Memory B cell (primary cell): Measurements from ENCODE around the gene POC1A.
"Not testable (repeated sequence)": the region's sequence is repeated elsewhere in the genome, so short reads cannot be mapped to it uniquely, and the experiment has no call there.

ENCODE experiments used
- ATAC-seq: fragments of 150-1000 bp; cut with Tn5 transposase; 2 replicates; pipeline ENCODE4 v1.10.0; 2021; ENCODE audit warnings: low read depth, mild to moderate bottlenecking, moderate library complexity
- DNase-seq, 2 donors: peaks; one replicate each; pipeline ENCODE4 v3.0.0; 2022; ENCODE audit warnings: low spot score in 2 of 2
- H3K27ac Mint-ChIP-seq: one replicate; pipeline ENCODE4 v1.8.0; 2022; ENCODE audit warnings: mild to moderate bottlenecking, moderate library complexity, mixed read lengths
- H3K27me3 Mint-ChIP-seq: one replicate; pipeline ENCODE4 v1.8.0; 2022; ENCODE audit warnings: mixed read lengths
- H3K36me3 Mint-ChIP-seq: one replicate; pipeline ENCODE4 v1.8.0; 2022; ENCODE audit warnings: mild to moderate bottlenecking, mixed read lengths
- H3K4me1 Mint-ChIP-seq: one replicate; pipeline ENCODE4 v1.8.0; 2022; ENCODE audit warnings: mixed read lengths
- H3K4me3 Mint-ChIP-seq: one replicate; pipeline ENCODE4 v1.8.0; 2022; ENCODE audit warnings: mild to moderate bottlenecking, moderate library complexity, mixed read lengths
- H3K9me3 Mint-ChIP-seq: one replicate; pipeline ENCODE4 v1.8.0; 2022; ENCODE audit warnings: mixed read lengths

Gene POC1A

GRCh38 chr3:52151991-52152390, 2.2 kb downstream of the POC1A start:
- H3K36me3 Mint-ChIP-seq, H3K4me3 Mint-ChIP-seq, H3K9me3 Mint-ChIP-seq, ATAC-seq, H3K27ac Mint-ChIP-seq, H3K27me3 Mint-ChIP-seq, H3K4me1 Mint-ChIP-seq, DNase-seq: not testable (repeated sequence)

GRCh38 chr3:52150860-52151259, 3.4 kb downstream of the POC1A start:
- DNase-seq = no peak
- ATAC-seq = no peak
- no peaks in the 10 kb centered on the region for H3K36me3 Mint-ChIP-seq
- no peaks in the 10 kb centered on the region for H3K27me3 Mint-ChIP-seq
- no peak overlapping the region for H3K27ac Mint-ChIP-seq
- H3K9me3 Mint-ChIP-seq = no peaks in the 10 kb centered on the region
- no peak overlapping the region for H3K4me3 Mint-ChIP-seq
- peaks cover 8% of the 10 kb centered on the region for H3K4me1 Mint-ChIP-seq

GRCh38 chr3:52150357-52150756, 3.9 kb downstream of the POC1A start:
- Mint-ChIP-seq H3K27ac (no peak overlapping the region), H3K27me3 (no peaks in the 10 kb centered on the region), H3K4me1 (peaks cover 4% of the 10 kb centered on the region), H3K9me3 (no peaks in the 10 kb centered on the region), H3K4me3 (no peak overlapping the region), H3K36me3 (no peaks in the 10 kb centered on the region)
- DNase-seq = no peak
- no peak for ATAC-seq

GRCh38 chr3:52149726-52150125, 4.5 kb downstream of the POC1A start:
- H3K4me3 Mint-ChIP-seq = no peak overlapping the region
- H3K36me3 Mint-ChIP-seq = no peaks in the 10 kb centered on the region
- DNase-seq (no peak), ATAC-seq (no peak)
- no peaks in the 10 kb centered on the region for H3K27me3 Mint-ChIP-seq
- peaks cover 2% of the 10 kb centered on the region for H3K4me1 Mint-ChIP-seq
- H3K9me3 Mint-ChIP-seq = no peaks in the 10 kb centered on the region
- H3K27ac Mint-ChIP-seq = no peak overlapping the region

GRCh38 chr3:52149021-52149420, 5.2 kb downstream of the POC1A start:
- H3K27ac Mint-ChIP-seq = no peak overlapping the region
- no peaks in the 10 kb centered on the region for H3K36me3 Mint-ChIP-seq
- H3K4me3 Mint-ChIP-seq = no peak overlapping the region
- no peak for ATAC-seq
- H3K9me3 Mint-ChIP-seq = no peaks in the 10 kb centered on the region
- DNase-seq = no peak
- H3K27me3 Mint-ChIP-seq = no peaks in the 10 kb centered on the region
- H3K4me1 Mint-ChIP-seq = peaks cover 6% of the 10 kb centered on the region

- Mint-ChIP-seq H3K36me3 (no peaks in the 10 kb centered on the region), H3K4me1 (peaks cover 5% of the 10 kb centered on the region), H3K9me3 (no peaks in the 10 kb centered on the region), H3K4me3 (no peak overlapping the region), H3K27me3 (no peaks in the 10 kb centered on the region), H3K27ac (no peak overlapping the region)
- no peak for DNase-seq
- ATAC-seq = no peak
These were observed 6.4 kb downstream of the POC1A start for GRCh38 chr3:52147804-52148203.

GRCh38 chr3:52146811-52147210, 7.4 kb downstream of the POC1A start:
- H3K27ac Mint-ChIP-seq = no peak overlapping the region
- ATAC-seq (no peak), DNase-seq (no peak)
- no peak overlapping the region for H3K4me3 Mint-ChIP-seq
- H3K4me1 Mint-ChIP-seq = peaks cover 5% of the 10 kb centered on the region
- H3K9me3 Mint-ChIP-seq = no peaks in the 10 kb centered on the region
- no peaks in the 10 kb centered on the region for H3K36me3 Mint-ChIP-seq
- no peaks in the 10 kb centered on the region for H3K27me3 Mint-ChIP-seq

- no peak for ATAC-seq
- H3K9me3 Mint-ChIP-seq = no peaks in the 10 kb centered on the region
- H3K4me1 Mint-ChIP-seq = peaks cover 5% of the 10 kb centered on the region
- no peak overlapping the region for H3K4me3 Mint-ChIP-seq
- no peaks in the 10 kb centered on the region for H3K27me3 Mint-ChIP-seq
- no peaks in the 10 kb centered on the region for H3K36me3 Mint-ChIP-seq
- no peak overlapping the region for H3K27ac Mint-ChIP-seq
- DNase-seq = no peak
These were observed 8.0 kb downstream of the POC1A start for GRCh38 chr3:52146189-52146588.

- Mint-ChIP-seq H3K36me3 (no peaks in the 10 kb centered on the region), H3K27ac (no peak overlapping the region), H3K4me3 (no peak overlapping the region), H3K4me1 (peaks cover 5% of the 10 kb centered on the region), H3K9me3 (no peaks in the 10 kb centered on the region), H3K27me3 (no peaks in the 10 kb centered on the region)
- ATAC-seq (no peak), DNase-seq (no peak)
These were observed 8.5 kb downstream of the POC1A start for GRCh38 chr3:52145736-52146110.

- no peaks in the 10 kb centered on the region for H3K9me3 Mint-ChIP-seq
- no peak for ATAC-seq
- no peak overlapping the region for H3K4me3 Mint-ChIP-seq
- no peak for DNase-seq
- peaks cover 5% of the 10 kb centered on the region for H3K4me1 Mint-ChIP-seq
- no peaks in the 10 kb centered on the region for H3K36me3 Mint-ChIP-seq
- no peak overlapping the region for H3K27ac Mint-ChIP-seq
- no peaks in the 10 kb centered on the region for H3K27me3 Mint-ChIP-seq
These were observed 9.2 kb downstream of the POC1A start for GRCh38 chr3:52144796-52145735.

- Mint-ChIP-seq H3K4me3 (no peak overlapping the region), H3K27ac (peak overlapping the region; percentile 32), H3K36me3 (no peaks in the 10 kb centered on the region), H3K9me3 (no peaks in the 10 kb centered on the region), H3K27me3 (no peaks in the 10 kb centered on the region), H3K4me1 (peaks cover 5% of the 10 kb centered on the region)
- DNase-seq (peak; percentile 82 to 83), ATAC-seq (peak; percentile 99)
These were observed 10.0 kb downstream of the POC1A start for GRCh38 chr3:52144034-52144795.

- Mint-ChIP-seq H3K27ac (peak overlapping the region; percentile 32), H3K36me3 (no peaks in the 10 kb centered on the region), H3K9me3 (no peaks in the 10 kb centered on the region), H3K4me3 (no peak overlapping the region), H3K4me1 (peaks cover 5% of the 10 kb centered on the region), H3K27me3 (no peaks in the 10 kb centered on the region)
- ATAC-seq (no peak), DNase-seq (no peak)
These were observed 10.6 kb downstream of the POC1A start for GRCh38 chr3:52143616-52144015.

GRCh38 chr3:52143156-52143555, 11.1 kb downstream of the POC1A start:
- no peaks in the 10 kb centered on the region for H3K36me3 Mint-ChIP-seq
- ATAC-seq (no peak), DNase-seq (no peak)
- H3K9me3 Mint-ChIP-seq = no peaks in the 10 kb centered on the region
- H3K27me3 Mint-ChIP-seq = no peaks in the 10 kb centered on the region
- peaks cover 5% of the 10 kb centered on the region for H3K4me1 Mint-ChIP-seq
- peak overlapping the region; percentile 32 for H3K27ac Mint-ChIP-seq
- H3K4me3 Mint-ChIP-seq = no peak overlapping the region

GRCh38 chr3:52141751-52142150, 12.5 kb downstream of the POC1A start:
- Mint-ChIP-seq H3K36me3 (no peaks in the 10 kb centered on the region), H3K27ac (no peak overlapping the region)

More at GRCh38 chr3:52141751-52142150, 12.5 kb downstream of the POC1A start:
- Mint-ChIP-seq H3K27me3 (no peaks in the 10 kb centered on the region), H3K4me3 (no peak overlapping the region), H3K9me3 (no peaks in the 10 kb centered on the region), H3K4me1 (peaks cover 5% of the 10 kb centered on the region)
- ATAC-seq = no peak
- DNase-seq = no peak
